ENCODE data around the gene ABCB6. TPM values are rescaled to one million over a fixed set of nuclear protein-coding genes. Genes with fewer than 3 reads are reported as not detected.

Gene ABCB6
- 26.8 and 61.6 TPM in 2 replicates for total RNA-seq

GRCh38 chr2:219218732-219219701 lies at the start of gene ABCB6:
ABCB6 (minus strand) TSS chr2:219218958; CDS start chr2:219218673, 285 bp downstream.

DNA sequence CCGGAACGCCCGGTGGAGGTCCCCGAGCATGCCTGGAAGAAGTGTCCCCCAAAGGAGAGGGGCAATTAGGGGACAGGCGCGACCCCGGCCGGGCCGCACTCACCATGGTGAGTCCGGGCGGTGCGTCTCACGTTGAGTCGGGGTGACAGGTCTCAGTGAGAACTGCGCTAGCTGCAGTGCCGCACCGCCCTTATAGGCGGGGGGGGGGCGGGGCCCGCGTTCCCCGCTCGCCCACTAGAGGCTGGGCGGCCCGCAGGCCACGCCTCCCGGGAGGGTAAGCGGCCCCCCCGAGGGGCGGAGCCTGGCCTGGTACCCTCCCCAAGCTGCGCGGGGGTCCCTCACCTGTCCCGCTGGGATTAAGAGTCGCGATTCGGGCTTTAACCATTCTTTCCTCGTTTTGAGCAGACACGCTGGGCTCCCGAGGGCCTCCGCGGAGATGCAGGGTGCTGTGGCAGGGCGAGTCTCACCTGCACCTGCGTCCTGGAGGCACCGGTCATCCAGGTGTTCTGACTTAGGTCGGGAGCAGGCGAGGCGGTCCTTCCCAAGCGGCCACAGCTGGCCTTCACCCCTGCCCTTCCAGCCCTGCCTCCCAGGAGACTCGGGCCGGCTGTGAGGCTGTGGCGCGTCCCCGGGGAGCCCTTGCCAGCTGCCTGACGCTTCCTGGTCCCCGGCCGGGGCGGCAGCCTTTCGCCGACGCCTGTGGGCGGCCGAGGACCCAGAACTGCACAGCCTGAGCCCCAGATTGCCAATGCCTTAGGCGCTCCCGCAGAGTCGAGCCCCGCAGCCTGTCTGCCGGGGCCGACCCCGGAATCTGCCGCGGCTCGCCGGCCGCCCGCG lies 35.2 kb upstream of the ABCB6 start, which contains the start of gene TUBA4A:
Gene TUBA4A (minus strand): TSS at position 166 of the 837 bp plus-strand sequence. CDS start 60 bp downstream, at position 106.

GRCh38 chr2:219252900-219253752 lies 34.4 kb upstream of the ABCB6 start, which contains the start of gene TUBA4B:
TUBA4B (plus strand) TSS chr2:219253243; CDS start chr2:219253408, 165 bp downstream.

DNA sequence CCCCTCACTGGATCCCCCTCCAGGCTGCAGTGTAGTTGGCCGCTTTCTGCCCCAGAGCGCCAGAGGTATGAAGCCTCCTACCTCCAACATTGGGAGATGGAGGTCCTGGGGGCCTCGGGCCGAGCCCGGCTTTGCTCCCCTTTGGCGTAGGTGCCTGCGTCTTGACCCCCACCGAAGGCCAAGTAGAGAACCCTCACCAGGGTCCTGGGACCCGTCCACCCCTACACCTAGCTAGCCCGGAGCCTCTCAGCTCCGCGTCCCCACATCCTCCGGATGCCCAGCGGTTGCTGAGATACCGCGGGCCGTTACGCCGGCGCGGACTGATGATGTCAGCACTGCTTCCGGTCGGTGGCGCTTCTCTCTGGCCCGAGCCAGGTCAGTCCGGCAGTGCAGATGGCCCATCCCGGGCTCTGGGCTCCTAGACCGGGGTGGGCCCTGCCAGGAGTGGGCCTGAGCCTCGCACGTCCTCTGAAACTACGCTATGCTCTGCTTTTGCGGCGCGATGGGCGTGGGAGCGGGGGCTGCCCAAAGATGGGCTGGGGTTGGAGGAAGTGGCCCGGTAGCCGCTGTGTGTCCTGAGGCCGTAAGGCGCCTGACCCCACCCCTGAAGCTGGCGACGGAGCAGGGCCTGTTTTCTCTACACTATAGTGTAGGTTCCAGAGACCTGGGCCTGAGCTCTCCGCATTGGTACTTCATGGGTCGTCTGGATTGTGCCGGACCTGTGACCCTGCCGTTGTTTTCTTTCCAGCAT lies 26.6 kb upstream of the ABCB6 start, which contains the start of the genes GLB1L and STK16:
Gene GLB1L (minus strand): TSS at position 297 of the 751 bp plus-strand sequence. CDS start 1,871 bp downstream, outside the sequence.
Gene STK16 (plus strand): TSS at position 332 of the 751 bp plus-strand sequence. CDS start 521 bp downstream, outside the sequence.

GRCh38 chr2:219229305-219230058 lies 10.7 kb upstream of the ABCB6 start, which contains the start of the genes ANKZF1 and ATG9A:
ANKZF1 (plus strand) TSS chr2:219229806; CDS start chr2:219230258, 452 bp downstream.
ATG9A (minus strand) TSS chr2:219229636; CDS start chr2:219228024, 1,612 bp downstream.

DNA sequence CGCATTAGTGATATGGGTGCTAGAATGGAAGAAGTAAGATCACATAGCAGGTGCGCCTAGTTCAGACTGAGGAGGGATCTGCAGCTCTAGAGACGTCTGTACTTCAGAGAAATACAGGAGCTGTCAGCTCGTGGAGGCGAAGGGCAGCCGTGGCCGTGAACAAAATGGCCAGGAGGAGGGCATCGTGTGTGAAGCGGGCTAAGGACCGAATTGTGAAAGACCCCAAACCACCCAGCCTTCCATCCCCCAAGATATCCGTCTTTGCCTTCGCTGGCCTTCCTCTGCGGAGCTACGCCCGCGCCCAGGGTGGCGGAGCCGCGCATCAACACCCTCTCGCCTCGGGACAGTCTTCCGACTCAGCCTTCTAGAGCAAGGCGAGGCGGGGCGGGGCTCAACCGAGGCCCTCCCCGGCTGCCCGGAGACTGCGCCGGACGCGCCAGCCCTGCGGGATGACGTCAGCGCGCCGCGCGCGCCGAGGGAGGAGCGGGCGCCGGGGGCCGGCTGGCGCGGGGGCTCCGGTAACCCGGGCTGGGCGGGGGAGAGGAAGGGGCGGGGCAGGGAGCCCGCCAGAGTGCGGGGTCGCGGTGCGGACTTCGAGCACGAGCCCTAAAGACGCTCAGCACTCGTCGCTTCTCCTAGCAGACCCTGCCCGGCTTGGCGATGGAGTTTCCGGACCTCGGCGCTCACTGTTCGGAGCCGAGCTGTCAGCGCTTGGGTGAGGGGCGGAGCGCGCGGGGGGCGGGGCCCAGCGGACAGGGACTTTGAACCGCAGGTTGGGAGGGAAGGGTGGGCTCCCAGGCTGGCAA lies 12.2 kb downstream of the ABCB6 start, which contains the start of gene ZFAND2B:
Gene ZFAND2B (plus strand): TSS at position 455 of the 806 bp plus-strand sequence. CDS start 206 bp downstream, at position 661.

GRCh38 chr2:219177552-219178376 lies 41.0 kb downstream of the ABCB6 start, which contains the start of gene RETREG2:
RETREG2 (plus strand) TSS chr2:219178275; CDS start chr2:219178353, 78 bp downstream.

GRCh38 chr2:219176818-219177551 lies 41.8 kb downstream of the ABCB6 start, which contains the start of gene CNPPD1:
CNPPD1 (minus strand) TSS chr2:219176925; CDS start chr2:219176828, 97 bp downstream.

DNA sequence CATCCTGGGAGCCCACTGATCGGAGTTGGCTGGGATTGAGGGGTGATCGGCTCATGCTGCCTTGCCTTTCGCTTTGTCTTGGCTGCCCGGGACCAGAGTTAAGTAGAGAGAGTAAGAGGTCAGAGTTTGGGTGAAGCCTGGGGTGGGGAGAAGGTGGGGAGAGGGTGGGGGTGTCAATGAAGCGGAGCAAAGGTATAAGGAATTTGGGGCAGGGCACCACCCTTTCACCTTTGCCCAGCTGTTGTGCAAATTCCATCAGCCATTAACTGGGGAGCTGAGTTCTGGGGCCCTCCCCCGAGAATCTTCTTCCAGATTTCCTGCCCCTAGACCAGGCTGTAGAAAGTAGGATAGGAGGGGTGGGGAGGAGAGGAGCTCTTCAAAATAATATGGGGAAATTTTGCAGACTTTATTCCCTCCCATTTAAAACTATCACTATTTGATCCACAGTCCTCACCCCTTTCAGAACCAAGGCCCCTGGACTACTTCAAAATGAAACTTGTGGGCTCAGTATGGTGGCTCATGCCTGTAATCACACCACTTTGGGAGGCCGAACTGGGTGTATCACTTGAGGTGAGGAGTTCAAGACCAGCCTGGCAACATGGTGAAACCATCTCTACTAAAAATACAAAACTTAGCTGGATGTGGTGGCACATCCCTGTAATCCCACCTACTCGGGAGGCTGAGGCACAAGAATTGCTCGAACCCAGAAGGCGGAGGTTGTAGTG lies 48.7 kb downstream of the ABCB6 start, which contains the start of gene SLC23A3:
Gene SLC23A3 (minus strand): TSS at position 100 of the 725 bp plus-strand sequence. CDS start 45 bp downstream, at position 55.

GRCh38 chr2:219160186-219161017 lies 58.4 kb downstream of the ABCB6 start, which contains the start of gene NHEJ1:
NHEJ1 (minus strand) TSS chr2:219160815; CDS start chr2:219158362, 2,453 bp downstream.

Other genes starting within 250 kb of the ABCB6 start
- not detected in 2 replicates for gene FEV, start 233.8 kb downstream of the ABCB6 start, total RNA-seq
- not detected in 2 replicates for gene CRYBA2, start 225.5 kb downstream of the ABCB6 start, total RNA-seq
- under 0.01 TPM in 1 of 2 replicates, not detected in the other for gene CFAP65, start 177.4 kb downstream of the ABCB6 start, total RNA-seq
- under 0.01 TPM in 1 of 2 replicates, not detected in the other for gene IHH, start 158.0 kb downstream of the ABCB6 start, total RNA-seq
- gene NHEJ1, start 58.1 kb downstream of the ABCB6 start, total RNA-seq = 14.2 and 17.5 TPM in 2 replicates
- gene SLC23A3, start 48.9 kb downstream of the ABCB6 start, total RNA-seq = 0.63 and 2.5 TPM in 2 replicates
- 24.7 and 27.0 TPM in 2 replicates for gene CNPPD1, start 42.0 kb downstream of the ABCB6 start, total RNA-seq
- 69.0 and 78.2 TPM in 2 replicates for gene RETREG2, start 40.7 kb downstream of the ABCB6 start, total RNA-seq
- 22.2 and 26.7 TPM in 2 replicates for gene ZFAND2B, start 12.2 kb downstream of the ABCB6 start, total RNA-seq
- gene ATG9A, start 10.7 kb upstream of the ABCB6 start, total RNA-seq = 24.3 and 26.4 TPM in 2 replicates
- 18.0 and 20.5 TPM in 2 replicates for gene ANKZF1, start 10.8 kb upstream of the ABCB6 start, total RNA-seq
- gene GLB1L, start 26.5 kb upstream of the ABCB6 start, total RNA-seq = 11.6 and 18.6 TPM in 2 replicates
- gene STK16, start 26.5 kb upstream of the ABCB6 start, total RNA-seq = 27.7 and 47.0 TPM in 2 replicates
- under 0.01 TPM in 1 of 2 replicates, not detected in the other for gene TUBA4B, start 34.3 kb upstream of the ABCB6 start, total RNA-seq
- 9.4 and 17.8 TPM in 2 replicates for gene TUBA4A, start 35.0 kb upstream of the ABCB6 start, total RNA-seq
- gene DNAJB2, start 60.4 kb upstream of the ABCB6 start, total RNA-seq = 53.9 and 109 TPM in 2 replicates
- 7.2 and 12.6 TPM in 2 replicates for gene PTPRN, start 90.4 kb upstream of the ABCB6 start, total RNA-seq
- not detected in 2 replicates for gene RESP18, start 113.8 kb upstream of the ABCB6 start, total RNA-seq
- gene DNPEP, start 169.0 kb upstream of the ABCB6 start, total RNA-seq = 78.2 and 137 TPM in 2 replicates
- 2.4 and 2.7 TPM in 2 replicates for gene DES, start 199.4 kb upstream of the ABCB6 start, total RNA-seq
- gene SPEG, start 215.9 kb upstream of the ABCB6 start, total RNA-seq = 7.8 and 9.1 TPM in 2 replicates